Panc1 (cell line): ENCODE results near the gene TSEN15. TPM values are rescaled to one million over a fixed set of nuclear protein-coding genes. Genes with fewer than 3 reads are reported as not detected.

Experiments
- ATAC-seq: fragments of 200-7000 bp; cut with Tn5 transposase; 2 replicates; pipeline ENCODE4 v1.9.1; 2020; ENCODE audit warnings: mild to moderate bottlenecking, moderate library complexity
- BruUV-seq: library from RNA; stranded (reverse); fragments of 400-500 nt; replicated peaks from 2 replicates; lab custom pipeline; 2021; lab: Mats Ljungman, UMichigan
- CTCF ChIA-PET: fragments of 300-600 bp; sonication (Branson Sonifier 250); formaldehyde crosslinking; loops from one replicate; lab custom pipeline; 2022; ENCODE audit warnings: antibody characterized with exemption; lab: Charles Lee
- POLR2A ChIA-PET: fragments of 300-600 bp; sonication (Branson Sonifier 250); formaldehyde crosslinking; loops from one replicate; lab custom pipeline; 2022; ENCODE audit warnings: antibody characterized with exemption; lab: Charles Lee
- DNase-seq: peaks from one replicate; pipeline ENCODE4 v3.0.0-alpha.2; 2010; ENCODE audit warnings: low read depth, low spot score
- H3K27ac ChIP-seq: 2 replicates; pipeline ENCODE4 v1.5.1; 2011; ENCODE audit warnings: mild to moderate bottlenecking, low read length, inconsistent platforms
- H3K27me3 ChIP-seq: fragments of 200-500 bp; sonication (Bioruptor generic); 2 replicates; pipeline ENCODE4 v1.6.0; 2014; ENCODE audit warnings: low read length, inconsistent platforms; ENCODE audit not compliant: control insufficient read depth, insufficient read depth
- H3K36me3 ChIP-seq: fragments of 200-500 bp; sonication (Bioruptor generic); 2 replicates; pipeline ENCODE4 v1.5.1; 2014; ENCODE audit warnings: inconsistent platforms, mild to moderate bottlenecking, low read length, moderate library complexity; ENCODE audit not compliant: control insufficient read depth, insufficient read depth
- H3K4me1 ChIP-seq: 2 replicates; pipeline ENCODE4 v1.5.1; 2011; ENCODE audit warnings: inconsistent platforms, mild to moderate bottlenecking, low read length, moderate library complexity; ENCODE audit not compliant: control insufficient read depth, insufficient read depth
- H3K4me3 ChIP-seq, 2 experiments: 2 replicates each; pipeline ENCODE4 v1.5.1; 2011 to 2012; ENCODE audit warnings: low read depth in 2 of 2, low read length in 2 of 2, mild to moderate bottlenecking in 2 of 2, inconsistent platforms in 1 of 2, moderate library complexity in 1 of 2
- H3K9me3 ChIP-seq: fragments of 200-500 bp; sonication (Bioruptor generic); 2 replicates; pipeline ENCODE4 v1.5.1; 2014; ENCODE audit warnings: low read depth, mild to moderate bottlenecking, inconsistent platforms, low read length, moderate library complexity; ENCODE audit not compliant: control insufficient read depth, insufficient read depth
- POLR2AphosphoS5 ChIP-seq: IDR thresholded peaks from 2 replicates; pipeline ENCODE4 v1.6.1; 2012; ENCODE audit warnings: mild to moderate bottlenecking, low read depth, low read length, moderate library complexity
- REST ChIP-seq, 2 experiments: IDR thresholded peaks; 2 replicates each; pipeline ENCODE4 v1.6.1; 2011 to 2012; ENCODE audit warnings: low read depth in 2 of 2, control low read depth in 1 of 2, low read length in 1 of 2, mild to moderate bottlenecking in 1 of 2, moderate library complexity in 1 of 2; ENCODE audit not compliant: insufficient read depth in 1 of 2
- SIN3A ChIP-seq: IDR thresholded peaks from 2 replicates; pipeline ENCODE4 v1.6.1; 2012; ENCODE audit warnings: low read depth, mild to moderate bottlenecking, low read length, moderate library complexity, borderline replicate concordance; ENCODE audit not compliant: insufficient read depth
- TCF7L2 ChIP-seq: IDR thresholded peaks from 2 replicates; pipeline ENCODE4 v1.6.1; 2011; ENCODE audit warnings: mild to moderate bottlenecking, low read depth, low read length, inconsistent platforms
- in situ Hi-C: cut with HindIII; loops from 2 replicates; pipeline ENCODE4 v1.10.0; 2016; ENCODE audit warnings: low sequenced_read_pairs, low pct_unique_long_range_greater_than_20kb
- intact Hi-C: fragments of 100-400 bp; cut with micrococcal nuclease; formaldehyde crosslinking; loops from one replicate; pipeline ENCODE4 v1.10.0; 2022; ENCODE audit not compliant: unreplicated experiment
- total RNA-seq: library from RNA; stranded (reverse); gene quantifications from one replicate; pipeline ENCODE4 v1.2.1, GENCODE V29; 2021; ENCODE audit not compliant: unreplicated experiment
- TF ChIP-seq, protein P1 (sequence below): fragments of 450-650 bp; IDR thresholded peaks from 2 replicates; pipeline ENCODE4 v1.5.1; 2017; ENCODE audit warnings: mild to moderate bottlenecking

The TSEN15 gene
- total RNA-seq, 1 experiment from 2014 or later = 31.4 TPM

DNA sequence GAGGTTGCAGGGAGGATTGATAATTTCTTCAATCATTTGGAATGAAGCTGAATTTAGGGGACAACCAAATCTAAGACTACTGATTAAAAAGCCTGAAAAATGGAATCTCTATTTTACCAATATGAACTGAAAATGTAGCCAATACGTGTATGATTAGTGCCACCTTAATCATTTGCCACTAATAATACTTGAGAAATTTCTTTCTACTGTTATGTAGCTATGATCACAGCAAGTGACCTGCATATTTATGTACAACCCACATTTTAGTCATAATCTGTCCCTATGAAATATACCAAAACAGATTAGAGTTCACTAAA is 20.5 kb upstream of the TSEN15 start:
- in situ Hi-C loops = no loop called here
- no peaks in the 10 kb centered on the region for H3K9me3 ChIP-seq

DNA sequence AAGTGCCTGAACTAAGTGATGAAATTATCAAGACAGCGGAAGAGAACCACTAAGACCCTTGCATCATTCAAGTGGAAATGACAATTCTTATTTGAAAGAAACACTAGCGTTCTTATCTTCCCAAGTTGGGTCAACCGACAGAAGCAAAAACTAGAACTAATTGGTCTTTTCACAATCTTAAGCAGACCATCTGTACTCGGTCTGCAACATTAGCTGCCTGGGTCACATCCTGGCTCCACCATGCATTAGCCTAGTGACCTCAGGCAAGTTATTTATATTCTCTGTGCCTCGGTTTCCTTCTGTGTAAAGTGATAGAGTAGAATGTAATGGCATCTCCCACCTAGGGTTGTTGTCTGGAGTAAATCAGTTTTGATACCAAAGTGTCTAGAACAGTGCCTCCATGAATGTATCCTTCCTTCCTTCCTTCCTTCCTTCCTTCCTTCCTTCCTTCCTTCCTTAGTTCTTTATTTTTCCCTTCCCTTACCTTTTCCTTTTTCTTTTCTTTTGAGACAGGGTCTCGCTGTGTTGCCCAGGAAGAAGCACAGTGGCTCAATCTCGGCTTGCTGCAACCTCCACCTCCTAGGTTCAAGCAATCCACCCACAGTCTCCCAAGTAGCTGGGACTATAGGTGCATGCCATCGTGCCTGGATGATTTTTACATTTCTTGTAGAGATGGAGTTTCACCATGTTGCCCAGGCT is 20.0 kb upstream of the TSEN15 start:
- Histone ChIP-seq H3K27ac (no peak overlapping the region), H3K4me1 (peaks cover 5% of the 10 kb centered on the region), H3K9me3 (no peaks in the 10 kb centered on the region), H3K36me3 (no peaks in the 10 kb centered on the region), H3K4me3 (no peak overlapping the region), H3K27me3 (peaks cover 8% of the 10 kb centered on the region)
- DNase-seq (no peak), ATAC-seq (no peak)
- ChIA-PET CTCF (no interaction called here), POLR2A (no interaction called here)
- in situ Hi-C loops = no loop called here
- TF ChIP-seq SIN3A (no peak), REST (IDR thresholded peaks at IDR 0.05; ENCODE audit: insufficient read depth in 1 of 2, low read depth in 2 of 2, low read length in 1 of 2) (no peak), POLR2AphosphoS5 (no peak), TCF7L2 (no peak)
- TF ChIP-seq, protein P1, sequence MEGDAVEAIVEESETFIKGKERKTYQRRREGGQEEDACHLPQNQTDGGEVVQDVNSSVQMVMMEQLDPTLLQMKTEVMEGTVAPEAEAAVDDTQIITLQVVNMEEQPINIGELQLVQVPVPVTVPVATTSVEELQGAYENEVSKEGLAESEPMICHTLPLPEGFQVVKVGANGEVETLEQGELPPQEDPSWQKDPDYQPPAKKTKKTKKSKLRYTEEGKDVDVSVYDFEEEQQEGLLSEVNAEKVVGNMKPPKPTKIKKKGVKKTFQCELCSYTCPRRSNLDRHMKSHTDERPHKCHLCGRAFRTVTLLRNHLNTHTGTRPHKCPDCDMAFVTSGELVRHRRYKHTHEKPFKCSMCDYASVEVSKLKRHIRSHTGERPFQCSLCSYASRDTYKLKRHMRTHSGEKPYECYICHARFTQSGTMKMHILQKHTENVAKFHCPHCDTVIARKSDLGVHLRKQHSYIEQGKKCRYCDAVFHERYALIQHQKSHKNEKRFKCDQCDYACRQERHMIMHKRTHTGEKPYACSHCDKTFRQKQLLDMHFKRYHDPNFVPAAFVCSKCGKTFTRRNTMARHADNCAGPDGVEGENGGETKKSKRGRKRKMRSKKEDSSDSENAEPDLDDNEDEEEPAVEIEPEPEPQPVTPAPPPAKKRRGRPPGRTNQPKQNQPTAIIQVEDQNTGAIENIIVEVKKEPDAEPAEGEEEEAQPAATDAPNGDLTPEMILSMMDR = no peak
- intact Hi-C loops = no loop called here
- no TSS peak for BruUV-seq

More for the DNA sequence above, 20.5 kb upstream of the TSEN15 start:
- peaks cover 5% of the 10 kb centered on the region for H3K4me1 ChIP-seq
- CTCF ChIA-PET = no interaction called here
- no peak overlapping the region for H3K4me3 ChIP-seq
- TF ChIP-seq SIN3A (no peak), POLR2AphosphoS5 (no peak), REST (IDR thresholded peaks at IDR 0.05; ENCODE audit: insufficient read depth in 1 of 2, low read depth in 2 of 2, low read length in 1 of 2) (no peak), TCF7L2 (no peak)
- TF ChIP-seq, protein P1 = no peak
- no peaks in the 10 kb centered on the region for H3K36me3 ChIP-seq
- POLR2A ChIA-PET = no interaction called here
- intact Hi-C loops = no loop called here
- DNase-seq (no peak), ATAC-seq (no peak)
- BruUV-seq = no TSS peak
- peaks cover 8% of the 10 kb centered on the region for H3K27me3 ChIP-seq
- H3K27ac ChIP-seq = no peak overlapping the region
